HepG2 (cell line): Measurements from ENCODE around the gene ZMIZ1. TPM values are rescaled to one million over a fixed set of nuclear protein-coding genes. Genes with fewer than 3 reads are reported as not detected.

Experiments
- ATAC-seq: fragments of 200-7000 bp; cut with Tn5 transposase; 3 replicates; pipeline ENCODE4 v1.9.1; 2020; ENCODE audit warnings: mild to moderate bottlenecking, moderate library complexity
- BruUV-seq: library from RNA; stranded (reverse); fragments of 400-500 nt; replicated peaks from 2 replicates; lab custom pipeline; 2021; lab: Mats Ljungman, UMichigan
- CTCF ChIA-PET: fragments of 300-600 bp; formaldehyde crosslinking; extraction: SDS; loops from one replicate; lab custom pipeline; 2021; ENCODE audit warnings: low total read pairs, inconsistent platforms, low intra/inter-chr PET ratio; lab: Yijun Ruan, JAX
- POLR2A ChIA-PET: fragments of 350-600 bp; sonication (Branson Sonifier 250); formaldehyde crosslinking; loops from one replicate; lab custom pipeline; 2020; ENCODE audit warnings: antibody characterized with exemption, inconsistent platforms; lab: Yijun Ruan, JAX
- DNase-seq: peaks from one replicate; pipeline ENCODE4 v3.0.0-alpha.2; 2015; ENCODE audit warnings: low spot score
- FAIRE-seq: peaks from 3 replicates; lab custom pipeline; 2011; peaks lifted over from hg19 to GRCh38; lab: Jason Lieb, UNC
- H2AFZ ChIP-seq: one replicate; pipeline ENCODE4 v1.6.1; 2011; ENCODE audit warnings: low read length, inconsistent platforms
- H3K27ac ChIP-seq: fragments of 300-600 bp; 3 replicates; pipeline ENCODE4 v1.8.0; 2011; ENCODE audit warnings: mixed run types, mild to moderate bottlenecking, mixed read lengths, low read length, inconsistent platforms; ENCODE audit not compliant: insufficient read depth; ENCODE audit errors: extremely low read length
- H3K27me3 ChIP-seq, 2 experiments: fragments of 200-600 bp in 1 of 2; 2 replicates in 1 of 2; 3 replicates in 1 of 2; pipeline versions ENCODE4 v1.6.0 to v1.8.0; 2011; ENCODE audit warnings: low read length in 2 of 2, mild to moderate bottlenecking in 2 of 2, moderate library complexity in 2 of 2, inconsistent platforms in 1 of 2; ENCODE audit not compliant: insufficient read depth in 2 of 2, control insufficient read depth in 1 of 2
- H3K36me3 ChIP-seq, 2 experiments: fragments of 200-600 bp in 1 of 2; replicated peaks in 1 of 2; 2 replicates in 1 of 2; 3 replicates in 1 of 2; pipeline versions ENCODE4 v1.5.1 to v1.8.0; 2011; ENCODE audit warnings: low read length in 2 of 2, inconsistent platforms in 1 of 2; ENCODE audit not compliant: insufficient read depth in 2 of 2, control insufficient read depth in 1 of 2
- H3K4me1 ChIP-seq: 2 replicates; pipeline ENCODE4 v1.5.1; 2012; ENCODE audit warnings: low read length, inconsistent platforms; ENCODE audit not compliant: insufficient read depth
- H3K4me2 ChIP-seq: 2 replicates; pipeline ENCODE4 v1.6.0; 2011; ENCODE audit warnings: low read depth, low read length, inconsistent platforms
- H3K4me3 ChIP-seq, 3 experiments: fragments of 200-600 bp in 1 of 3; sonication (generic), shearing (Covaris generic) in 1 of 3; replicated peaks in 1 of 3; 2 replicates each; pipeline ENCODE4 v1.5.1; 2011 to 2016; ENCODE audit warnings: low read length in 3 of 3, inconsistent platforms in 2 of 3, low read depth in 2 of 3, mild to moderate bottlenecking in 2 of 3, control low read depth in 1 of 3, mixed read lengths in 1 of 3; ENCODE audit not compliant: insufficient read depth in 1 of 3
- H3K79me2 ChIP-seq: one replicate; pipeline ENCODE4 v1.6.1; 2011; ENCODE audit warnings: low read length, inconsistent platforms; ENCODE audit not compliant: insufficient read depth
- H3K9ac ChIP-seq: 2 replicates; pipeline ENCODE4 v1.6.0; 2011; ENCODE audit warnings: mild to moderate bottlenecking, low read depth, low read length, inconsistent platforms; ENCODE audit not compliant: insufficient read depth
- H3K9me3 ChIP-seq: 2 replicates; pipeline ENCODE4 v1.5.1; 2012; ENCODE audit warnings: mild to moderate bottlenecking, low read length
- H4K20me1 ChIP-seq: 2 replicates; pipeline ENCODE4 v1.6.0; 2011; ENCODE audit warnings: inconsistent platforms, mild to moderate bottlenecking, low read length, moderate library complexity; ENCODE audit not compliant: insufficient read depth
- CREM ChIP-seq, 2 experiments: sonication (generic) in 1 of 2; formaldehyde crosslinking in 1 of 2; IDR thresholded peaks; 2 replicates each; pipeline versions ENCODE4 v1.4.0 to v1.6.1; 2016 to 2020; ENCODE audit warnings: antibody characterized with exemption in 1 of 2, mild to moderate bottlenecking in 1 of 2, missing genetic modification reagents in 1 of 2
- SIN3A ChIP-seq: IDR thresholded peaks from 2 replicates; pipeline ENCODE4 v1.6.1; 2011; ENCODE audit warnings: low read depth, mild to moderate bottlenecking, control low read depth, low read length, borderline replicate concordance
- SNAPC2 ChIP-seq: sonication (generic); formaldehyde crosslinking; IDR thresholded peaks from 2 replicates; pipeline ENCODE4 v1.8.1; 2022; ENCODE audit warnings: mild to moderate bottlenecking, missing genetic modification reagents
- TFE3 ChIP-seq: IDR thresholded peaks from 2 replicates; pipeline ENCODE4 v1.6.1; 2016
- UBTF ChIP-seq: sonication (generic); formaldehyde crosslinking; IDR thresholded peaks from 2 replicates; pipeline ENCODE4 v1.4.0; 2020; ENCODE audit warnings: mild to moderate bottlenecking, missing genetic modification reagents
- ZNF530 ChIP-seq: sonication (generic); formaldehyde crosslinking; IDR thresholded peaks from 2 replicates; pipeline ENCODE4 v1.5.0; 2020; ENCODE audit warnings: low read depth, mild to moderate bottlenecking, missing genetic modification reagents
- ZNF598 ChIP-seq: sonication (generic); formaldehyde crosslinking; IDR thresholded peaks from 2 replicates; pipeline ENCODE4 v1.5.1; 2020; ENCODE audit warnings: mild to moderate bottlenecking, missing genetic modification reagents, borderline replicate concordance
- ZNF687 ChIP-seq: sonication (generic); formaldehyde crosslinking; IDR thresholded peaks from 2 replicates; pipeline ENCODE4 v1.5.1; 2020; ENCODE audit warnings: mild to moderate bottlenecking, missing genetic modification reagents, moderate library complexity
- ZNF761 ChIP-seq: sonication (generic); formaldehyde crosslinking; conservative IDR thresholded peaks from 2 replicates; pipeline ENCODE4 v1.4.0; 2020; ENCODE audit warnings: mild to moderate bottlenecking, missing genetic modification reagents
- WGBS: methylation state at CpG from one replicate; pipeline ENCODE4 v1.1.6; 2017; ENCODE audit warnings: low lambda C conversion rate; 5-methylcytosine and 5-hydroxymethylcytosine counted together
- in situ Hi-C: cut with HindIII; loops from 2 replicates; pipeline ENCODE4 v1.10.0; 2017; ENCODE audit warnings: low pct_unique_long_range_greater_than_20kb; ENCODE audit not compliant: extremely low pct_ligation_motif_present
- intact Hi-C: fragments of 100-400 bp; cut with micrococcal nuclease; formaldehyde crosslinking; loops from one replicate; pipeline ENCODE4 v1.10.0; 2022; ENCODE audit not compliant: unreplicated experiment
- polyA plus RNA-seq, 8 experiments: library from polyadenylated mRNA; depleted of rRNA in 3 of 8; stranded (reverse) in 7 of 8; unstranded in 1 of 8; fragments of >200 nt; fragmentation: Illumina TruSeq in 4 of 8; extraction: Trizol in 4 of 8; gene quantifications; 2 replicates each; pipeline versions ENCODE4 v1.2.1 to v1.2.3, GENCODE V29; 2011 to 2016; ENCODE audit warnings: low read depth in 4 of 8, missing spikeins in 1 of 8, mixed read lengths in 1 of 8; ENCODE audit not compliant: insufficient read depth in 1 of 8
- total RNA-seq, 5 experiments: library from RNA; depleted of rRNA; stranded (reverse); fragments of >200 nt; fragmentation: Illumina TruSeq; extraction: Trizol; gene quantifications; 2 replicates each; pipeline ENCODE4 v1.2.3, GENCODE V29; 2016; ENCODE audit warnings: low read depth in 1 of 5

Gene ZMIZ1
- total and polyA plus RNA-seq, 2 of the 13 experiments (the other 11 are each of a cell fraction or from before 2014, with no cell fraction given), result 5.3 to 10.2 TPM

GRCh38 chr10:79073784-79074432, 5.1 kb downstream of the ZMIZ1 start (continued):
- TF ChIP-seq SNAPC2 (CRISPR knock-in tag) (no peak), UBTF (CRISPR knock-in tag) (0 out of 2 replicates have a peak, but pooled peaks have one; percentile 18), SIN3A (peak; percentile 49; the same call in 1 of the 2 replicates), ZNF598 (CRISPR knock-in tag) (no peak), CREM (IDR thresholded peaks at IDR 0.05) (peak; percentile 22; the same call in 1 of the 2 replicates), CREM (CRISPR knock-in tag; IDR thresholded peaks at IDR 0.05) (no peak), ZNF530 (CRISPR knock-in tag) (no peak), TFE3 (peak; percentile 70)

- Histone ChIP-seq H3K27ac (peak overlapping the region; percentile 91), H3K27me3 (no peaks in the 10 kb centered on the region; a peak in 1 of 5 replicates), H2AFZ (no peak overlapping the region), H3K9me3 (no peaks in the 10 kb centered on the region), H3K4me3 (no peak overlapping the region), H4K20me1 (peaks cover 88% of the 10 kb centered on the region), H3K79me2 (peaks cover 96% of the 10 kb centered on the region), H3K9ac (no peak overlapping the region; the same call in 1 of the 2 replicates), H3K4me1 (peaks cover 85% of the 10 kb centered on the region), H3K4me2 (peak overlapping the region; percentile 60), H3K36me3 (peaks cover 0 to 6% of the 10 kb centered on the region in 2 experiments; a peak in 2 of 5 replicates)
- intact Hi-C loops, result loop anchor here (5.0 kb wide), 1 partner anchor 33 kb away; no protein-coding TSS in a partner anchor
- WGBS, result 67% methylated on average over 1 of the region's 4 CpGs
- FAIRE-seq (no peak), ATAC-seq (no peak), DNase-seq (no peak)
- in situ Hi-C loops, result loop anchor here (25.0 kb wide), 1 partner anchor 113 kb away; no protein-coding TSS in a partner anchor
- TF ChIP-seq ZNF761 (CRISPR knock-in tag), result no peak
- 0 out of 2 replicates have a peak, but pooled peaks have one; percentile 14 for TF ChIP-seq ZNF687 (CRISPR knock-in tag)
- ChIA-PET CTCF (no interaction called here), POLR2A (interaction anchor here (1.4 to 3.6 kb wide), 5 partner anchors 15 to 114 kb away, joined by 3 to 20 read pairs (median 8); no protein-coding TSS in a partner anchor)
- BruUV-seq, result no TSS peak
Observed at GRCh38 chr10:79074732-79075131, 6.0 kb downstream of the ZMIZ1 start.
